Stimulated activated CD4-positive, alpha-beta T cell treated with anti-CD3 and anti-CD28 coated beads, Interleukin-1b, Interleukin-23, amount 100 ng/mL, for 24 hours (primary cell): ENCODE results near the gene HMSD.

Source experiments
- DNase-seq, 4 experiments: peaks; one replicate each; pipeline ENCODE4 v3.0.0-alpha.2; 2020; ENCODE audit warnings: low read depth in 4 of 4, low spot score in 1 of 4

Gene HMSD

GRCh38 chr18:63987743-63988142 lies 38.6 kb downstream of the HMSD start:
- DNase-seq = no peak

- no peak for DNase-seq
Measured at GRCh38 chr18:63992751-63993150, 43.6 kb downstream of the HMSD start.

- no peak for DNase-seq
Measured at GRCh38 chr18:63994783-63995399, 45.8 kb downstream of the HMSD start.

GRCh38 chr18:63997041-63997440 lies 47.9 kb downstream of the HMSD start:
- no peak for DNase-seq

- no peak for DNase-seq
Measured at GRCh38 chr18:63997606-63998005, 48.5 kb downstream of the HMSD start.

- DNase-seq = no peak
Measured at GRCh38 chr18:63999871-64000270, 50.8 kb downstream of the HMSD start.

GRCh38 chr18:64002581-64002980 lies 53.5 kb downstream of the HMSD start:
- DNase-seq = no peak

- no peak for DNase-seq
Measured at GRCh38 chr18:64009305-64009704, 60.2 kb downstream of the HMSD start.
